Measurements from ENCODE around the gene TUBA1A. TPM values are rescaled to one million over a fixed set of nuclear protein-coding genes. Genes with fewer than 3 reads are reported as not detected.

The TUBA1A gene
- total RNA-seq, 4 donors from 2014 or later = 14.7 to 68.0 (median 25.1) TPM

- TF ChIP-seq CTCF (IDR thresholded peaks at IDR 0.05 in 4 of 5, conservative IDR thresholded peaks at IDR 0.05 in 1 of 5) = no peak
- no peak for TF ChIP-seq POLR2A (IDR thresholded peaks at IDR 0.05)
- in situ Hi-C loops (cut with MboI; ENCODE audit: low sequenced_read_pairs in 4 of 4) = no loop called here
These were observed 34.7 kb downstream of the TUBA1A start for GRCh38 chr12:49154221-49154620.

GRCh38 chr12:49147384-49147783 is 41.5 kb downstream of the TUBA1A start:
- no peak overlapping the region for H3K27ac ChIP-seq
- no peak for ATAC-seq
- TF ChIP-seq CTCF (IDR thresholded peaks at IDR 0.05 in 4 of 5, conservative IDR thresholded peaks at IDR 0.05 in 1 of 5) (no peak), POLR2A (IDR thresholded peaks at IDR 0.05) (no peak)
- H3K4me1 ChIP-seq = no peaks in the 10 kb centered on the region
- H3K36me3 ChIP-seq = no peaks in the 10 kb centered on the region
- no peak for DNase-seq
- no peaks in the 10 kb centered on the region for H3K9me3 ChIP-seq
- no peak overlapping the region for H3K4me3 ChIP-seq
- in situ Hi-C loops (cut with MboI; ENCODE audit: low sequenced_read_pairs in 4 of 4) = no loop called here
- intact Hi-C loops (cut with DNase I; ENCODE audit: low total_unique reads) = no loop called here
- no peaks in the 10 kb centered on the region for H3K27me3 ChIP-seq

More at GRCh38 chr12:49154221-49154620, 34.7 kb downstream of the TUBA1A start:
- Histone ChIP-seq H3K9me3 (no peaks in the 10 kb centered on the region), H3K4me1 (no peaks in the 10 kb centered on the region), H3K4me3 (no peak overlapping the region), H3K27me3 (no peaks in the 10 kb centered on the region), H3K36me3 (no peaks in the 10 kb centered on the region), H3K27ac (no peak overlapping the region)
- ATAC-seq = no peak
- intact Hi-C loops (cut with DNase I; ENCODE audit: low total_unique reads) = no loop called here
- no peak for DNase-seq

- no peaks in the 10 kb centered on the region for H3K4me1 ChIP-seq
- DNase-seq = no peak
- in situ Hi-C loops (cut with MboI; ENCODE audit: low sequenced_read_pairs in 4 of 4) = no loop called here
These were observed 42.5 kb downstream of the TUBA1A start for GRCh38 chr12:49146406-49146805.

GRCh38 chr12:49144384-49144783 is 44.5 kb downstream of the TUBA1A start:
- ATAC-seq (no peak), DNase-seq (no peak)
- Histone ChIP-seq H3K9me3 (no peaks in the 10 kb centered on the region), H3K36me3 (no peaks in the 10 kb centered on the region), H3K27me3 (no peaks in the 10 kb centered on the region), H3K4me3 (no peak overlapping the region), H3K27ac (no peak overlapping the region), H3K4me1 (no peaks in the 10 kb centered on the region)
- in situ Hi-C loops (cut with MboI; ENCODE audit: low sequenced_read_pairs in 4 of 4) (no loop called here), intact Hi-C loops (cut with DNase I; ENCODE audit: low total_unique reads) (no loop called here)
- no peak for TF ChIP-seq CTCF (IDR thresholded peaks at IDR 0.05 in 4 of 5, conservative IDR thresholded peaks at IDR 0.05 in 1 of 5)
- no peak for TF ChIP-seq POLR2A (IDR thresholded peaks at IDR 0.05)

More at GRCh38 chr12:49146406-49146805, 42.5 kb downstream of the TUBA1A start:
- intact Hi-C loops (cut with DNase I; ENCODE audit: low total_unique reads) = no loop called here
- ATAC-seq = no peak
- Histone ChIP-seq H3K9me3 (no peaks in the 10 kb centered on the region), H3K27ac (no peak overlapping the region), H3K36me3 (no peaks in the 10 kb centered on the region), H3K27me3 (no peaks in the 10 kb centered on the region), H3K4me3 (no peak overlapping the region)
- TF ChIP-seq POLR2A (IDR thresholded peaks at IDR 0.05) (no peak), CTCF (IDR thresholded peaks at IDR 0.05 in 4 of 5, conservative IDR thresholded peaks at IDR 0.05 in 1 of 5) (no peak)

GRCh38 chr12:49138999-49139398 is 49.9 kb downstream of the TUBA1A start:
- Histone ChIP-seq H3K27ac (no peak overlapping the region), H3K4me1 (no peaks in the 10 kb centered on the region), H3K4me3 (no peak overlapping the region), H3K9me3 (no peaks in the 10 kb centered on the region), H3K27me3 (no peaks in the 10 kb centered on the region), H3K36me3 (no peaks in the 10 kb centered on the region)
- intact Hi-C loops (cut with DNase I; ENCODE audit: low total_unique reads) = no loop called here
- in situ Hi-C loops (cut with MboI; ENCODE audit: low sequenced_read_pairs in 4 of 4) = no loop called here
- ATAC-seq (no peak), DNase-seq (no peak)
- TF ChIP-seq CTCF (IDR thresholded peaks at IDR 0.05 in 4 of 5, conservative IDR thresholded peaks at IDR 0.05 in 1 of 5) (no peak), POLR2A (IDR thresholded peaks at IDR 0.05) (no peak)

Data from gastrocnemius medialis (tissue), 4 donors.